ENCODE measurements around the gene OSMR. TPM values are rescaled to one million over a fixed set of nuclear protein-coding genes. Genes with fewer than 3 reads are reported as not detected.

Gene OSMR
- total and polyA plus RNA-seq, 9 of the 15 experiments (the other 6 are each of a cell fraction or from before 2014, with no cell fraction given): 0.18 to 1.7 (median 0.94) TPM

DNA sequence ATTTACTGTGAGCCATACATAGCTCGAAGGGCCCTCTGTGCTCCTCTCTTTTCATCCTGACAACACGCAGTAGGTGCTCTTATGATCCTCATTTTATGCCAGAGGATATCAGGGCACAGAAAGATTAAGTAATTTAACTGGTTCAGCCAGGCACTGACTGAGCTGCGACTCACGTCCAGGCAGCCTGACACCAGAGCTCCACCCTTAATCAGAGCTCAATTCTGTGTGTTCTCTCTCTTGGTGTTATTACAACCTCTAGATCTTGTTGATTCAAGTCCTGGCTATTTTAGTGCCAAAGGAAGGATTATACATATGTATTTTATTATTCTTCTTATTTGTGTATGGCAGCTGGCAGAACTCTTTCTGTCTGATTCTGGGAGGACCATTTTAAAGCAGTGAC, 59.7 kb downstream of the OSMR start (continued):
- TF ChIP-seq, protein P1, sequence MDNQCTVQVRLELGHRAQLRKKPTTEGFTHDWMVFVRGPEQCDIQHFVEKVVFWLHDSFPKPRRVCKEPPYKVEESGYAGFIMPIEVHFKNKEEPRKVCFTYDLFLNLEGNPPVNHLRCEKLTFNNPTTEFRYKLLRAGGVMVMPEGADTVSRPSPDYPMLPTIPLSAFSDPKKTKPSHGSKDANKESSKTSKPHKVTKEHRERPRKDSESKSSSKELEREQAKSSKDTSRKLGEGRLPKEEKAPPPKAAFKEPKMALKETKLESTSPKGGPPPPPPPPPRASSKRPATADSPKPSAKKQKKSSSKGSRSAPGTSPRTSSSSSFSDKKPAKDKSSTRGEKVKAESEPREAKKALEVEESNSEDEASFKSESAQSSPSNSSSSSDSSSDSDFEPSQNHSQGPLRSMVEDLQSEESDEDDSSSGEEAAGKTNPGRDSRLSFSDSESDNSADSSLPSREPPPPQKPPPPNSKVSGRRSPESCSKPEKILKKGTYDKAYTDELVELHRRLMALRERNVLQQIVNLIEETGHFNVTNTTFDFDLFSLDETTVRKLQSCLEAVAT (IDR thresholded peaks at IDR 0.05): no peak
- TF ChIP-seq KDM4B (IDR thresholded peaks at IDR 0.05; ENCODE audit: borderline replicate concordance in 2 of 2, low read depth in 1 of 2) (no peak), HEY1 (CRISPR knock-in tag; IDR thresholded peaks at IDR 0.05; ENCODE audit: borderline replicate concordance) (no peak), HNRNPLL (IDR thresholded peaks at IDR 0.05; ENCODE audit: low read depth, low read length, poor library complexity, severe bottlenecking) (no peak), TRIM28 (IDR thresholded peaks at IDR 0.05) (no peak), MXI1 (IDR thresholded peaks at IDR 0.05; ENCODE audit: low read depth, low read length) (no peak), LEF1 (IDR thresholded peaks at IDR 0.05) (no peak)
- TF ChIP-seq, protein P2, sequence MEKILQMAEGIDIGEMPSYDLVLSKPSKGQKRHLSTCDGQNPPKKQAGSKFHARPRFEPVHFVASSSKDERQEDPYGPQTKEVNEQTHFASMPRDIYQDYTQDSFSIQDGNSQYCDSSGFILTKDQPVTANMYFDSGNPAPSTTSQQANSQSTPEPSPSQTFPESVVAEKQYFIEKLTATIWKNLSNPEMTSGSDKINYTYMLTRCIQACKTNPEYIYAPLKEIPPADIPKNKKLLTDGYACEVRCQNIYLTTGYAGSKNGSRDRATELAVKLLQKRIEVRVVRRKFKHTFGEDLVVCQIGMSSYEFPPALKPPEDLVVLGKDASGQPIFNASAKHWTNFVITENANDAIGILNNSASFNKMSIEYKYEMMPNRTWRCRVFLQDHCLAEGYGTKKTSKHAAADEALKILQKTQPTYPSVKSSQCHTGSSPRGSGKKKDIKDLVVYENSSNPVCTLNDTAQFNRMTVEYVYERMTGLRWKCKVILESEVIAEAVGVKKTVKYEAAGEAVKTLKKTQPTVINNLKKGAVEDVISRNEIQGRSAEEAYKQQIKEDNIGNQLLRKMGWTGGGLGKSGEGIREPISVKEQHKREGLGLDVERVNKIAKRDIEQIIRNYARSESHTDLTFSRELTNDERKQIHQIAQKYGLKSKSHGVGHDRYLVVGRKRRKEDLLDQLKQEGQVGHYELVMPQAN (IDR thresholded peaks at IDR 0.05; ENCODE audit: borderline replicate concordance): no peak

DNA sequence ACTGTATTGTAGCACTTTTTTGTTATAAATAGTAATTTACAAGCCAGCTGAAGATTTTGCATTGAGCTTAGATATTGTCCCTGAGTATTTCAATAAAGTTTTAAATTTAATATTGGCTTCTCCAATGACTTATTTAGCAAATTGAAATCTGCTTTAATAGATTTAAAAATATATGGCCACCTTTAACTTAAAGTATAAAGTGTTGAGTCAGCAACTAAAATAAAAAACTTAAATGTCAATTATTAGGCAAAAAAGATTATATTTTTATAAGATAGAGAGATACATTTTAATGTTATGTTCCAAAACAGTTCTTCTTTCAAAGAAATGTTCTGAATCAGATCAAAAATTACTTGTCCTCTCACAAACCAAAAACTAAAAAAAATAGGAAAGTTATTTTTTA, 60.7 kb downstream of the OSMR start:
- TF ChIP-seq C11orf30 (IDR thresholded peaks at IDR 0.05; ENCODE audit: low read depth): peak; percentile 90
- TF ChIP-seq MAFK (IDR thresholded peaks at IDR 0.05; ENCODE audit: low read length): peak; percentile 90
- TF ChIP-seq MAFF (IDR thresholded peaks at IDR 0.05; ENCODE audit: low read length): peak; percentile 87
- peak; percentile 97 for TF ChIP-seq ZNF316 (IDR thresholded peaks at IDR 0.05)
- no peak for TF ChIP-seq GTF2A2 (tag; IDR thresholded peaks at IDR 0.05)
- no peak for TF ChIP-seq PML (IDR thresholded peaks at IDR 0.05; ENCODE audit: low read length)
- TF ChIP-seq MAFG (tag; conservative IDR thresholded peaks at IDR 0.05): peak; percentile 87
- Histone ChIP-seq H3K9ac (ENCODE audit: insufficient read depth in 1 of 2, low read depth in 2 of 2, low read length in 2 of 2) (no peak overlapping the region), H2AFZ (ENCODE audit: low read depth, low read length) (no peak overlapping the region), H3K4me2 (ENCODE audit: insufficient read depth, low read length) (no peak overlapping the region), H3K9me3 (replicated peaks; ENCODE audit: control insufficient read depth, insufficient read depth, low read depth, low read length) (no peaks in the 10 kb centered on the region), H3K79me2 (ENCODE audit: control insufficient read depth, insufficient read depth, low read length) (no peaks in the 10 kb centered on the region), H3K4me1 (replicated peaks in 1 of 2; ENCODE audit: control insufficient read depth in 2 of 2, insufficient read depth in 2 of 2, low read length in 2 of 2) (no peaks in the 10 kb centered on the region), H4K20me1 (replicated peaks; ENCODE audit: control insufficient read depth, insufficient read depth, low read length) (no peaks in the 10 kb centered on the region), H3K36me3 (ENCODE audit: control insufficient read depth, insufficient read depth, low read length) (no peaks in the 10 kb centered on the region), H3K27ac (ENCODE audit: extremely low read depth, low read depth, low read length) (no peak overlapping the region), H3K4me3 (no peak overlapping the region), H3K27me3 (ENCODE audit: control insufficient read depth in 2 of 2, insufficient read depth in 2 of 2, low read length in 2 of 2) (0 out of 5 replicates have a peak, but pooled peaks cover 2 to 5% of the 10 kb centered on the region in 2 experiments), H3K9me1 (ENCODE audit: control insufficient read depth, insufficient read depth, low read length) (no peaks in the 10 kb centered on the region)
- DNase-seq (ENCODE audit: extremely low read depth in 1 of 4, low spot score in 3 of 4): no peak
- no TSS peak for BruUV-seq (replicated peaks)
- no peak for FAIRE-seq
- ChIA-PET POLR2A (no interaction called here), CTCF (ENCODE audit: low intra/inter-chr PET ratio) (no interaction called here)
- intact Hi-C loops (cut with micrococcal nuclease): no loop called here
- in situ Hi-C loops (cut with MboI): no loop called here
- ATAC-seq: no peak
